Uterus (tissue), 4 donors: ENCODE data around the gene PI4KA. TPM values are rescaled to one million over a fixed set of nuclear protein-coding genes. Genes with fewer than 3 reads are reported as not detected.

Source experiments
- DNase-seq, 2 donors: peaks; one replicate each; pipeline ENCODE4 v3.0.0-alpha.2; 2019 to 2020
- H3K27ac ChIP-seq, 2 donors: fragments of 200-600 bp; sonication (generic); 1 replicate in 1 of 2; 2 replicates in 1 of 2; pipeline ENCODE4 v1.5.1; 2016 to 2018
- H3K27me3 ChIP-seq, 2 donors: fragments of 200-600 bp; sonication (generic); one replicate each; pipeline ENCODE4 v1.5.1; 2018 to 2019; ENCODE audit warnings: control low read depth in 1 of 2
- H3K36me3 ChIP-seq, 2 donors: fragments of 200-600 bp; sonication (generic); one replicate each; pipeline ENCODE4 v1.5.1; 2019; ENCODE audit warnings: control low read depth in 1 of 2
- H3K4me1 ChIP-seq, 2 donors: fragments of 200-600 bp; sonication (generic); one replicate each; pipeline ENCODE4 v1.5.1; 2018 to 2019; ENCODE audit warnings: control low read depth in 1 of 2
- H3K4me3 ChIP-seq, 2 donors: fragments of 200-600 bp; sonication (generic); 1 replicate in 1 of 2; 2 replicates in 1 of 2; pipeline ENCODE4 v1.5.1; 2018 to 2019; ENCODE audit warnings: mild to moderate bottlenecking in 1 of 2
- H3K9me3 ChIP-seq, 2 donors: fragments of 200-600 bp; sonication (generic); one replicate each; pipeline ENCODE4 v1.5.1; 2019; ENCODE audit warnings: control low read depth in 1 of 2
- CTCF ChIP-seq, 4 experiments: fragments of 200-600 bp in 2 of 4; fragments of 450-650 bp in 2 of 4; sonication (generic) in 2 of 4; IDR thresholded peaks; one replicate each; pipeline ENCODE4 v1.5.1; 2016 to 2019; ENCODE audit warnings: antibody characterized with exemption in 4 of 4, mild to moderate bottlenecking in 2 of 4, moderate library complexity in 1 of 4
- POLR2A ChIP-seq, 2 donors: fragments of 450-650 bp; IDR thresholded peaks; one replicate each; pipeline ENCODE4 v1.6.1; 2016; ENCODE audit warnings: antibody characterized with exemption in 2 of 2, mild to moderate bottlenecking in 1 of 2, moderate library complexity in 1 of 2
- intact Hi-C: fragments of 100-400 bp; cut with DNase I; formaldehyde crosslinking; loops from one replicate; pipeline ENCODE4 v1.15.1; 2023; ENCODE audit warnings: low total_unique reads
- total RNA-seq, 4 donors: library from RNA; depleted of rRNA in 3 of 4; stranded (reverse); fragments of >200 nt in 3 of 4; gene quantifications; one replicate each; pipeline versions ENCODE4 v1.1.0 to v1.2.4, GENCODE V29; 2014 to 2023
- donor health status: DM: yes; HTN: yes; CAD: no.

Gene PI4KA
- total RNA-seq, 4 donors from 2014 or later: 48.9 to 238 (median 108) TPM

DNA sequence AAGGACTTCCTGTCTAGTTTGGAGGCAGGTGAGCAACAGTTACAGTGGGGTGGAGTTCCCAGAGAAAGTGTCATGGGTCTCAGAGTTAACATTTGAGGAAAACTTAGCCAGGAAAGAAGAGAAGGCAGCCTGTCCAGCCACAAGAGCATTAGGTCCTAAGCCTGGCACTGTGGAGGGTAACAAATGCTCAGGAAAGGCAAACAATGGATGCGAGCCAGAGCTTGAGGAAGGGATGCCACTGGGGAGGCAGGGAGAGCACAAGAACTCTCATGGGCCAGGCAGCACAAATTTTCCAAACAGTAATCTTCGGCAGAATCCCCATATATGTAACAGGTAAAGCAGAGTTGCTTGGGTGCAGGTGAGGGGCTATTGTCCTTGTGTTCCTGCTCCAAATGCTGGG is 92.7 kb downstream of the PI4KA start:
- no peaks in the 10 kb centered on the region for H3K36me3 ChIP-seq
- DNase-seq: no peak
- H3K27ac ChIP-seq: no peak overlapping the region
- TF ChIP-seq POLR2A (IDR thresholded peaks at IDR 0.05) (no peak), CTCF (IDR thresholded peaks at IDR 0.05) (no peak)
- H3K4me3 ChIP-seq: no peak overlapping the region
- H3K4me1 ChIP-seq: no peaks in the 10 kb centered on the region
- H3K27me3 ChIP-seq: no peaks in the 10 kb centered on the region
- intact Hi-C loops: no loop called here
- no peaks in the 10 kb centered on the region for H3K9me3 ChIP-seq

DNA sequence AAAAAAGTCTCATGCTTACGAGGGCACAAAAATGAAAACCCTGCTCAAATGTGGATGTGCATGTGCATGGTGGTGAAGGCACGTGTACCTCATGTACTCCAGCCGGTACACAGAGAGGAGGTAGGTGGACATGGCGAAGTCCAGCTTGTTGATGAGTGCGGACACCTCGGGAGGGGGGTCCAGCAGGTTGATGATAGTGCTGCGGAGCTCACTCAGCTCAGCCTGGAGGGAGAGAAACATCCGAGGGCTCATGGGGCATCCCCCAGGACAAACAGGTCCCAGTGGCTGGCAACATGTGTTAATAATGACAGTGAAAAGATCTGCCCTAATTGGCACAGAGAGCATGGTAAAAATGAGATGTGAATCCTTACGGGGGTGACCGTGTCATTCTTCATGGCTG is 93.9 kb downstream of the PI4KA start:
- no peak for TF ChIP-seq POLR2A (IDR thresholded peaks at IDR 0.05)
- TF ChIP-seq CTCF (IDR thresholded peaks at IDR 0.05): no peak
- intact Hi-C loops: no loop called here
- H3K4me1 ChIP-seq: no peaks in the 10 kb centered on the region
- H3K4me3 ChIP-seq: no peak overlapping the region
- H3K9me3 ChIP-seq: no peaks in the 10 kb centered on the region
- H3K36me3 ChIP-seq: no peaks in the 10 kb centered on the region
- no peak overlapping the region for H3K27ac ChIP-seq
- no peak for DNase-seq
- no peaks in the 10 kb centered on the region for H3K27me3 ChIP-seq

DNA sequence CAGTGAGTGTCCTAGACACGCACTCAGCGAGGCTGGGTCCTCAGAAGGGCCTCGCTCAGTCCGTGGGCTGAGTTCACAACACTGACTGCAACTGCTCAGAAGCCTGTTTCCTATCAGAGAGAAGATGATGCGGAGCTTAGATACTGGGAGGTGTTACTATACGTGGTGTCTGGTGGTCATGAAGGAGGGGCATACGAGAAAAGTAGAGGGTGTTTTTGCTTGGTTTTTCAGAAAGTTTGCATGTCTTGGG is 94.2 kb downstream of the PI4KA start:
- TF ChIP-seq CTCF (IDR thresholded peaks at IDR 0.05) (no peak), POLR2A (IDR thresholded peaks at IDR 0.05) (no peak)
- no peaks in the 10 kb centered on the region for H3K9me3 ChIP-seq
- no peak for DNase-seq
- H3K4me1 ChIP-seq: no peaks in the 10 kb centered on the region
- H3K27me3 ChIP-seq: no peaks in the 10 kb centered on the region
- H3K36me3 ChIP-seq: no peaks in the 10 kb centered on the region
- H3K27ac ChIP-seq: no peak overlapping the region
- intact Hi-C loops: no loop called here
- H3K4me3 ChIP-seq: no peak overlapping the region

DNA sequence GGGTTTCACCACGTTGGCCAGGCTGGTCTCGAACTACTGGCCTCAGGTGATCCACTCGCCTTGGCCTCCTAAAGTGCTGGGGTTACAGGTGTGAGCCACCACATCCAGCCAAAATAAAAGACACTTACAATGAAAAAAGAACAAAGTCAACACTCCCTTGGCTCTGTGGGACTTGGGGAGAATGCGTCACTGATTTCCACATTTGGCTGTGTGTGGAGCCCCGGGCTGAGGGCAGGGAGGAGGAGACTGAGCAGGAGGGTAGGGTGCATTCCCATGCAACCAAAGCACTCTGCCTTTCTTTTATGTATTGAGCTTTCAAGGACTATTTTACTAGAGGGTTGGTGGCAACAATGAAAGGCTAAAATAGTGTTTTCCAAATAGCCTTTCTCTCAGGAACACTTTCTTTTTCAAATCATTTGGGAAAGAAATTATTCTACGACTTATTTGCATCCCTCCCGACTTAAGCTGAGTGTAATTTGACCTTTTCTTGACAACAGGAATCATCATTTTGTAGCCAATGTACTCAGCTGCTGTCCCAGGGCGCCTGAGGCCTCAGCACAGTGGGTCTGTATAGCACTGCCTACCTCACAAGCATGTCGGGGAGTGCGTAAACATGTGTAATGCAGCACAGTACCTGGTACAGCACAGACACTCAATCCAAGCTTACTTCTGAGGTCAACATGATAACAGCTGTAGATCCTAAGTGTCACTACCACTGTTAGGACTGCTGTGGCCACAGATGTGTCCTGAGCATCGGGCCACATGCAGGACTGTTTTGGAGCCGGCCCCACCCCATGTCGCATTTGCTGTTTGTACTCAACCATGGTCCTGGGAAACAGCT is 94.8 kb downstream of the PI4KA start:
- Histone ChIP-seq H3K4me1 (no peaks in the 10 kb centered on the region), H3K27me3 (no peaks in the 10 kb centered on the region), H3K4me3 (no peak overlapping the region), H3K9me3 (no peaks in the 10 kb centered on the region), H3K27ac (no peak overlapping the region), H3K36me3 (no peaks in the 10 kb centered on the region)
- DNase-seq: no peak
- no peak for TF ChIP-seq POLR2A (IDR thresholded peaks at IDR 0.05)
- no peak for TF ChIP-seq CTCF (IDR thresholded peaks at IDR 0.05)
- intact Hi-C loops: no loop called here

DNA sequence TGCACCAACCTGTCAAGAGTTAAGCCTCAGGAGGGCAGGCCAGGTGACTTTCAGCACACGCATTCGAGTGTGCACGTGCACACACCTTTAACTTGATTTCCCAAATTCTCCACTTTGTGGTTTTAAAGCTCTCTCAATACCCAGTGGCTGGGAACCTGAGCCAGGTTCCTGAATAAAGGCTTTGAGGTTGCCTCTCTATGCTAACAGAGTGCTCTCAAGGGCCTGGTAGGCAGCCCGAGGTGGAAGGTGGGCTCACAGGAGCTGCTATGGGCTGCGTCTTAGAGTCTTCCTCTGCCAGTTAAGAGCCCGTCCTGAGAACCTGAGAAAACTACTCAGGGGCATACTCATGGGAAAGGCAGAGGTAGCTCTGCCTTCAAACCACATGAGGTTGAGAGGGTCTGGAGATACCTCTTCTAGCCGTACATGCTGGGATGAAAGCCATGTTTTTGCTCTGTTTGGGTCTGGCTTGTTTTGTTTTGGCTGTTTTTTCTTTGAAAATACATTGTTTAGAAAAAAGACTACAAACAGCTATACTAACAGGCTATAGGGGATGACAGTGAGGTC is 96.3 kb downstream of the PI4KA start:
- Histone ChIP-seq H3K27me3 (no peaks in the 10 kb centered on the region), H3K9me3 (no peaks in the 10 kb centered on the region), H3K4me3 (no peak overlapping the region), H3K4me1 (no peaks in the 10 kb centered on the region), H3K27ac (no peak overlapping the region), H3K36me3 (no peaks in the 10 kb centered on the region)
- intact Hi-C loops: no loop called here
- no peak for TF ChIP-seq CTCF (IDR thresholded peaks at IDR 0.05)
- DNase-seq: no peak
